NCI-H2196 (cell line): ENCODE data around the gene CIAO3.
"Not testable (repeated sequence)": the region's sequence is repeated elsewhere in the genome, so short reads cannot be mapped to it uniquely, and the experiment has no call there.

Experiments
- DNase-seq: peaks from one replicate; lab custom pipeline; 2025; ENCODE audit not compliant: unreplicated experiment; lab: John Stamatoyannopoulos, UW

The CIAO3 gene

DNA sequence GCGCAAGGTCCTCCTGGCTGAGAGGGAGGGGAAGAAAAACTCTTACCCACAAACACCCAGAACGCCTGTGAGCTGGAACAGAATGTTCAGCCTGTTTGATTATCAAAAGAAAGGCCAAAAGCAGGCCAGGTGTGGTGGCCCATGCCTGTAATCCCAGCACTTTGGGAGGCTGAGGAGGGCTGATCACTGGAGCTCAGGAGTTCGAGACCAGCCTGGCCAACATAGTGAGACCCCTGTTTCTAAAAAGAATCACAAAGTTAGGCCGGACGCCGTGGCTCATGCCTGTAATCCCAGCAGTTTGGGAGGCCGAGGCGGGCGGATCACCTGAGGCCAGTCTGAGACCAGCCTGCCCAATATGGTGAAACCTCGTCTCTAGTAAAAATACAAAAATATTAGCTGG is 35.5 kb upstream of the CIAO3 start:
- not testable (repeated sequence) for DNase-seq

DNA sequence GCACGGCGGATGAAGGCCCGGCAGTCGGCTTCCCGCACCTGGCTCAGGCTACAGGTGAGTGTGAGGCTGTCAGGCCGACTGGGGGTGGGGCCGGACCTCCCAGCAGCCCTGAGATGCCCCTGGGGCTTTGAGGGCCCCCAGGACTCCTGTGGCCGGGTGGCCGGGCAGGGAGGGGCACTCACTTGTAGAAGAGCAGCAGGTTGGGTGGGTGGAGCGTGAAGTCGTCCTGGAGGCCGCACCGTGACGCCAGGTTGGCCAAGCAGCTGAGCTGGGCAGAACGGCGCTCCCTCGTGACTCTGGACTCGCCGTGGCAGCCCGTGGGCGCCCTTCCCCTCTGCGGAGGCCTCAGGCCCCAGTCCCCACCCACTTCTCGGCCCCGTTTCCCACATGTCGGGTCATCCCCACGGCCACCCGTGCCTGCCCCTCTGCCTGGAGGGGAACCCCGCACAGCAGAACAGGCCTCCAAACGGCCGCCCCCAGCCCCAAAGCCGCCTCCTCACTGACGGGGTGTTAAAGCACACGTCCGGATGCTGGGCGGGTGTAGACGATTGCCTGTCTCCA is 34.5 kb upstream of the CIAO3 start:
- no peak for DNase-seq

DNA sequence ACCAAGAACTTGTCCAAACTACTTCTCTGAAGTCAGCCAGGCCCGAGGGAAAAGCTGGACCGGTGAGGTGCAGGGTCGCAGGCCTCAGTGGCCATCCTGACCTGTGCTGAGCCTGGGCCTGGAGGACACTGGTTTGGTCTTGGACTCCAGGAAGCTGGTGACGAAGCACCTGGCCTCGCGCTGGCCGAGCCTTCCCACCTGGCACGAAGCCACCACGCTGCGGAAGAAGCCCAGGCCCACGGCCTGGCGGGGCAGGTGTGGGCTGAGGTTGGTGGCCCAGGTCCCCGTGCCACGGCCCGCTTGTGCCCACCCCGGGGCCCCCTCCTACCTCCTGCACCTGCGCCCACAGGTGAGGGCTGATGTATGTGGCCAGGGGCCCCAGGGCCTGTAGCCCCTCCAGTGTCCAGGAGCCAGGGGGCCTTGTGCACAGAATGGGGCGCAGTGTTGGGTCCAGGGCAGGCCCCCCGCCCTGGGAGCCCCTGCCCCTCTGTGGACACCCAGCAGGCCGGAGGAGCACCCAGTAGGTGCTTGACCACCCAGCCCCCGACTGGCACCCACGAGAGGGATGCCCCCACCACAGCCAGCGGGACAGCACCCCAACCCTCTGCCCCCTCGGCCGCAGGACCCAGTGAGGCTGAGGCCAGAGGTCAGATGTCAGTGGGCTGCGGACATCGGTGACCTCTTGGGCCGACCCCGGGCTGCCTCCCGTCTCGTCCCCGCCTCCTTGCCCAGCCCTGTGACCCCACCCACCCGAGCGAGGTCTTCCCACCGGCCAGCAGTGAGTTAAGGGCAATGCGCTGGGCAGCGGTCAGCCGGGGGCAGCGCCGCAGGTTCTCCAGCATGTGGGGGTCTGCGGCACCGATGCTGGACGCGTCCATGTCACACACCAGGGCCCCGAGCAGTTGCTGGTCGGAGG is 33.5 kb upstream of the CIAO3 start:
- peak; percentile 28 for DNase-seq

DNA sequence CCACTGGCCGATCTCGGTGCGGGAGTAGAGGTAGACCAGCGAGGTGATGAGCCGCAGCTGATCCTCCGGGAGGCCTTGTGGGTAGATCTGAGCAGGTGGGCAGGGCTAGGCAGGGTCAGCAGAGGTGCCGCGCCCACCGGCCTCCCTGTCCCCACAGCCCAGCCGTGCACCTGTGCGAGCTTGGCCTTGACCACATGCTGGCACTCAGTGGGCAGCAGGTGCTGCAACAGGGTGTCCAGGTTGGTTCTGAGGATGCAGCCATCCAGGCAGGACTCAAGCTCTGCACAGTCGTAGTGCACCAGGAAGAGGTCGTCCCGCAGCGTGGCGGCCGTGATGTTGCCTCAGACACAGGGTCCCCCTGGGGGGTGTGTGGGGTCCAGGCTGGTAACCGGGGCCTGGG is 32.2 kb upstream of the CIAO3 start:
- DNase-seq: no peak

DNA sequence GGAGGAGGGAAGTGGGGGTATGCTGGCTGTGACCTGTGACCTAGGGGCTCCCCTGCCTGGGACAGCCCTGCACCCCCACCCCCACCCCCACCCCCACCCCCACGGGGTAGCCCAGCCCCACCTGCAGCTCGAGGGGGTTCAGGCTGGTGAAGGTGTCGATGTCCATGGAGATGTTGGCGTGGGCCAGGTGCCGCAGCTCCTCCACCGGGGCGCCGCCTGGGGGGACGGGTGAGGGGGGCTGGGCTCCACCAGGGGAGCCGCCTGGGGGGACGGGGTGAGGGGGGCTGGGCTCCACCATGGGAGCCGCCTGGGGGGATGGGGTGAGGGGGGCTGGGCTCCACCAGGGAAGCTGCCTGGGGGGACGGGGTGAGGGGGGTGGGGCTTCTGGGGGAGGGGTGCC is 29.6 kb upstream of the CIAO3 start:
- no peak for DNase-seq

DNA sequence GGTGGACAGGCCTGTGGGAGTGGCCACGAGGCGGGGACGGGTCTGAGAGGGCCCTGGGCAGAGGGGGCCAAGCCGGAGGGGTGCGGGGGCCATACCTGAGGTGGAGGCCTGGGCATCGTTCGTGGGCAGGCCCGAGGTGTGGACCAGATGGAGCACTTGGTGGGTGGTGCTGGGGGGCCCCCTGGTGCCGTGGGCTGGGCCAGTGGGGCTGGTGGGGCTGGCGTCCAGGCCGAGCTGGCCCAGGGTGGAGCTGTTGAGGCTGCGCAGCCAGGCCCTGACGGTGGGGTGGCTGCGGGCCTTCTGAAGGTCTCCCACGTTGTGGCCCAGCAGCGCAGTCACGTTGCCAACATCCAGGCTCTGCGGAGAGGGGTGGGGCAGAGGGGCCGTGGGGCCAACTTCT is 29.1 kb upstream of the CIAO3 start:
- no peak for DNase-seq

DNA sequence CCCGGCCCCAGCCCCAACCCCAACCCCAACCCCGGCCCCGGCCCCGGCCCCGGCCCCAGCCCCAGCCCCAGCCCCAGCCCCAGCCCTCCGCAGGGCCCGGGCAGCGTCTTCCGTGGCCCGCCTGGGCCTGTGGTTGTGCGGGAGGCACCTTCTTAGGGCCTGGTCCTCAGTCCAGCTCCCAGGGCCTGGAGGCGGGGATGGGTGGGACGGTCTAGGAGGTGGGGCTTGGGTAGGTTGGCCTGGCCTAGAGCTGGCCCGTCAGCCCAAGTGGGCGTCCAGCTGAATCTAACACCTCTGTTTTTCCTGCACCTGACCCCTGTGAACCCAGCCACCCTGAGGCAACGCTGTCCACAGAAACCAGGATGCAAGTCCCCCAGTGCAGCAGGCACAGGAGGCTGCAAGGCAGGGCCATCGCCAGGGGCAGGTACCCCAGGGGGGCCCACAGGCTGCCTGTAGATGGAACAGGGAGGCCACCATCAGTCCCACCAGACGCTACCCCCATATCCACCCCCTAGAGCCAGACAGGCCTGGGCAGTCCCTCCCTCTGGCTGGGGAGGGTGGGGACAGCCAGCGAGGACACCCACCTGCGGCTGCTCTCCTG is 28.5 kb upstream of the CIAO3 start:
- DNase-seq: no peak

DNA sequence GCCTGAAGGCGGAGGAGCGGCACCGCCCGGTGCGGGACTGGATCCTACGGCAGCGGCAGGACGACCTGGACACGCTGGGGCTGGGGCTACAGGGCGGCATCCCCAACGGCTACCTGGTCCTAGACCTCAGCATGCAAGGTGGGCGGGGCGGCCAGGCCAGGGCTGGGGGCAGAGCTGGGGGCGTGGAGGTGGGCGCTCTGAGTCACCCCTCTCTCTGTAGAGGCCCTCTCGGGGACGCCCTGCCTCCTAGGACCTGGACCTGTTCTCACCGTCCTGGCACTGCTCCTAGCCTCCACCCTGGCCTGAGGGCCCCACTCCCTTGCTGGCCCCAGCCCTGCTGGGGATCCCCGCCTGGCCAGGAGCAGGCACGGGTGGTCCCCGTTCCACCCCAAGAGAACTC is 27.6 kb upstream of the CIAO3 start:
- no peak for DNase-seq

DNA sequence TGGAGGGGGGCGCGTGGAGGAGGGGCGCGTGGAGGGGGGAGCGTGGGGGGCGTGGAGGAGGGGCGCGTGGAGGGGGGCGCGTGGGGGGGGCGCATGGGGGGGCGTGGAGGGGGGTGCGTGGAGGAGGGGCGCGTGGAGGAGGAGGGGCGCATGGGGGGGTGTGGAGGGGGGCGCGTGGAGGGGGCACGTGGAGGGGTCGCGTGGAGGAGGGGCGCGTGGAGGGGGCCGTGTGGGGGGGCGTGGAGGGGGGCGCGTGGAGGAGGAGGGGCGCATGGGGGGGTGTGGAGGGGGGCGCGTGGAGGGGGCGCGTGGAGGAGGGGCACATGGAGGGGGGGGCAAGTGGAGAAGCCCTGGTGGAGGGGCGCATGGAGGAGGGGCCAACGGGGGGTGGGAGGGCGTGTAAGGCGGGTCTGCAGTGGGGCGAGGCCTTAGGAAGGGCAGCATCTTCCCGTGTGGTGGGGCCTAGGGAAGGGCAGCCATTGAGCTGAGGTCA is 27.0 kb upstream of the CIAO3 start:
- no peak for DNase-seq

DNA sequence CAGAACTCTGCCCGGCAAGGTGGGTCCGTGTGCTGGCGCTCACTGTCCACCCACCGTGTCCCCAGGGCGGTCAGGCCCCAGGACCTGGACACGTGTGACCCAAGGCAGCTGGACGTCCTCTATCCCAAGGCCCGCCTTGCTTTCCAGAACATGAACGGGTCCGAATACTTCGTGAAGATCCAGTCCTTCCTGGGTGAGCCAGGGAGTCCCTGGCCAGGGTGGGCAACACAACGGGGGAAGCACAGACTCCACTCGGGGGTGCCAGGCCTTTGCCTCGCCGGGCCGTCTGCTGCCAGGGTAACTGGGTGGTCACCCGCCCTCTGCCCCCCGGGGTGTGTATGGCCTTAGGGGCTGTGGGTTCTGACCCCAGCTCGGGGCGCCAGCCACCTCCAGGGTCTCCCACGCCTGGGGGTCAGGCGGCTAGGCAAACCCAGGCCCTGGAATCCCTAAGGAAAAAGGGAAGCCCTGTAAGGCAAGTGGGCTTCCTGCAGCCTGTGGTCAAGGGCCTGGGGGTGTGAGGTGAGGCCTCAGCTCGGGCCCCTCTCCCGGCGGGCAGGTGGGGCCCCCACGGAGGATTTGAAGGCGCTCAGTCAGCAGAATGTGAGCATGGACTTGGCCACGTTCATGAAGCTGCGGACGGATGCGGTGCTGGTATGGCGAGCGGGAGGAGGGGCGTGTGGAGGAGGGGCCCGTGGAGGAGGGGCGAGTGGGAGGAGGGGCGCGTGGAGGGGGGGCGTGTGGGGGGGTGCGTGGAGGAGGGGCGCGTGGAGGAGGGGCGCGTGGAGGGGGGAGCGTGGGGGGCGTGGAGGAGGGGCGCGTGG is 26.2 kb upstream of the CIAO3 start:
- no peak for DNase-seq

DNA sequence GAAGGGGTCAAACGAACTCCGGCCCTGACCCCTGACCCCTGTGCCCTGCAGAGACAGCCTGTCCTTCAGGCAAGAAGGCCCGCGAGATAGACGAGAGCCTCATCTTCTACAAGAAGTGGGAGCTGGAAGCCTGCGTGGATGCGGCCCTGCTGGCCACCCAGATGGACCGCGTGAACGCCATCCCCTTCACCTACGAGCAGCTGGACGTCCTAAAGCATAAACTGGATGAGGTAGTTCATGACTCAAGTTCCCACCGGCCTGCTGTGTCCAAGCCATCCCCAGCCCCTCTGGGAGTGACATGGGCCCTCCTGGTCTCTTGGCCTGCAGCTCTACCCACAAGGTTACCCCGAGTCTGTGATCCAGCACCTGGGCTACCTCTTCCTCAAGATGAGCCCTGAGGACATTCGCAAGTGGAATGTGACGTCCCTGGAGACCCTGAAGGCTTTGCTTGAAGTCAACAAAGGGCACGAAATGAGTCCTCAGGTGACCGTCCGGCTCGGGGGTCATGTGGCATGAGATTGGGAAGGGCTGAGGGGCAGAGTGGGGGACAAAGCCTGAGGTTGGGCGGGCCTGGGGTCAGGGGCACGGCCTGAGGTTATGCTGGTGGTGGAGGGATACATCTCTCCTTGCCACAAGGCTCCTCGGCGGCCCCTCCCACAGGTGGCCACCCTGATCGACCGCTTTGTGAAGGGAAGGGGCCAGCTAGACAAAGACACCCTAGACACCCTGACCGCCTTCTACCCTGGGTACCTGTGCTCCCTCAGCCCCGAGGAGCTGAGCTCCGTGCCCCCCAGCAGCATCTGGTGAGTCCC is 25.4 kb upstream of the CIAO3 start:
- no peak for DNase-seq

DNA sequence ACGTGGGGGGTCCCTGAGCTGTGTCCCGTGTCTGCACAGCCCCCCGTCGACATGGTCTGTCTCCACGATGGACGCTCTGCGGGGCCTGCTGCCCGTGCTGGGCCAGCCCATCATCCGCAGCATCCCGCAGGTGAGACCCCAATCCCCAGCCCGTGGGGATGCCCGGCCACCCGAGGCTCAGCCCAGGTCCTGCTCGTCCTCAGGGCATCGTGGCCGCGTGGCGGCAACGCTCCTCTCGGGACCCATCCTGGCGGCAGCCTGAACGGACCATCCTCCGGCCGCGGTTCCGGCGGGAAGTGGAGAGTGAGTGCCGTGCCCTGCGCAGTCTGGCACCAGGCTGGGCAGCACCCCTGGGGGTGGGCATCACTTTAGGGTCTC is 24.7 kb upstream of the CIAO3 start:
- no peak for DNase-seq

DNA sequence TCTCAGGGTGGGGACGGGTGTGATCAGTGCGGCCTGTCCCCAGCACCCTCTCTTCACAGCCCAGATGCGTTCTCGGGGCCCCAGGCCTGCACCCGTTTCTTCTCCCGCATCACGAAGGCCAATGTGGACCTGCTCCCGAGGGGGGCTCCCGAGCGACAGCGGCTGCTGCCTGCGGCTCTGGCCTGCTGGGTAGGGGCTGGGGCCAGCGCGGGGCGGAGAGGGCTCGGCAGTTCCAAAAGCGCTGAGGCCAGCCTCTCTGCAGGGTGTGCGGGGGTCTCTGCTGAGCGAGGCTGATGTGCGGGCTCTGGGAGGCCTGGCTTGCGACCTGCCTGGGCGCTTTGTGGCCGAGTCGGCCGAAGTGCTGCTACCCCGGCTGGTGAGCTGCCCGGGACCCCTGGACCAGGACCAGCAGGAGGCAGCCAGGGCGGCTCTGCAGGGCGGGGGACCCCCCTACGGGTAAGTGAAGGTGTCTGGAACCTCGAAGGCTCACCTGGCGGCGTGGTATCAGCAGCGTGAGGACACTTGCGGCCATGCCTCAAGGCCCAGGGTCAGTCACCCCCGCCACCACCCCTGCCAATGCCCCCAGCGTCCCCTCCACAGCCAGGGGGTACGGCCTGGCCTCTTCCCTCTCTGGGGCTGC is 24.2 kb upstream of the CIAO3 start:
- DNase-seq: no peak

DNA sequence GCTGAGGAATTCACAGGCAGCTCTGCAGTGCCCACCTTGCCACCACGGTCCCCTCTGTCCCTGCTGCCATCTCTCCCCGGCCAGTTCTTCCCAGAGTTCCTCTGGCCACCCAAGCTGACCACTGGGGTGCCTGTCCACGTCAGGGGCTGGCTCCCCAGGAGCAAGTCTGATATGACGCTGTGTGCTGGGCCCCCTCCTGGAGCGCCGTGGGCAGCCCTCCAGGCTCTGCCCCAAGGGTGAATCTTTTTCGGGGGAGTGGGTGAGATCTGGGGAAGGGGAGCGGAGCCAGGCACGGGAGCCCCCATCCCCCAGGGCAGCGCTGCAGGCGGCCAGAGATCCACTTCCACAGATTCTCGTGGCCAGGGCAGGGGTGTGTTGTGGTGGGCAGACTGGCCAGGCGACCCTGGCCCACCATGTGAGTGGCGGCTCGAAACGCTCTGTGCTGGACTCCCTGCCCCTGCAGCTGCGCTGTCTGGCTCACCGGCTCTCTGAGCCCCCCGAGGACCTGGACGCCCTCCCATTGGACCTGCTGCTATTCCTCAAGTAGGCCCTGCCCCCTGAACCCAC is 23.5 kb upstream of the CIAO3 start:
- DNase-seq: no peak

DNA sequence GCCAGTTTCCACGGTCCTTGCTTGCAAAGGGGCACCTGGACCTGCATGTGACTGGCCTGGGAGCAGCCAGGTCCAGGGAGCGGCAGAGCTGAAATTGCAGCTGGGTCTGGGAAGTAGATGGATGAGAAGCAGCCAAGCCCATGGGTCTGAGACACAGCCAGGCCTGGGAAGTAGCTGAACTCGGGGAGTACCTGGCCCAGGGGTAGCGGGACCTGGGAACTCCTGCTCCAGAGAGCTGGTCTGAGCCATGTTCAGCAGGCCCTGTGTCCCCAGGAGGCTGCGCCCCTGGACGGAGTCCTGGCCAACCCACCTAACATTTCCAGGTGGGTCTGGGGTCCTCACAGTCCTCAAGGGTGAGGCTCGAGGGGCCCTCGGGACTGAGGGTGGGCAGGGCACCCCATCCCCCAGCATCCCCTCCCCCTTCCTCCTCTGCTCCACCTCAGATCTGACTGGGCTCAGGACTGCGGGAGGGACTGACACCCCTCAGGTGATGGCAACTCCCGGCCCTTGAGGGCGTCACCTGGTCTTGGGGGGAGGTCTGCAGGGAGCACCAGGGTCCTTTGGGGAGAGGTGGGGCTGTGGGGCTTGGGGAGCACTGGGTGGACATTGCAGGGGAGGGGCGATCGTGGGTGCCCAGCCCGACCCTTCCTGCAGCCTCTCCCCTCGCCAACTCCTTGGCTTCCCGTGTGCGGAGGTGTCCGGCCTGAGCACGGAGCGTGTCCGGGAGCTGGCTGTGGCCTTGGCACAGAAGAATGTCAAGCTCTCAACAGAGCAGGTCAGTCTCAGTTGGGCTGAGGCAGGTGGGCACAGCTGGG is 22.8 kb upstream of the CIAO3 start:
- DNase-seq: no peak

DNA sequence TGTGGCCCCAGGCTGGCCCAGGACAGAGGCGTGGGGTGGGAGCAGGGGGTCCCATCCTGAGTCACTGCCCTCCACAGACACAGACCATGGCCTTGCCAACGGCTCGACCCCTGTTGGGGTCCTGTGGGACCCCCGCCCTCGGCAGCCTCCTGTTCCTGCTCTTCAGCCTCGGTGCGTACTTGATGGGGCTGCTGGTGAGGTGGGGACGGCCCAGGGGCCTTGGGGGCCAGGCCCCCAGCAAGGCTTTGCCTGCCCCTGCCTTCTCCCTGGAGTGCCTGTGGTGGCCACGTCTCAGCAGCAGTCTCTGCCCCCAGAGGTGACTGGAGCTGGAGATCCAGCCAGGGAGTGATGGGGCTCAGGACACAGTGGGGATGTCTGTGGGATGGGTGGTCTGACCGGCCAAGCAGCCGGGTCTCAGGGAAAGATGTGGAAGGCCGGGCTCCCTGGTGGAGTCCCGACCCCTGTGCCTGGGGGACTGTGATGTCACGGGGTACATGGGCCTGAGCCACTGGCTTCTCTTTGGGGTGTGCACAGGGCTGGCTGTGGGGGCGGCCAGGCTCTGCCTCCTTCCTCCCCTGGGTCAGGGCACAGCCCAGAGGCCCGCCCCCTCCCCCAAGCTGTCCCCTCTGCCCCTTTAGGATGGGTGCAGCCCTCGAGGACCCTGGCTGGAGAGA is 21.9 kb upstream of the CIAO3 start:
- DNase-seq: no peak

DNA sequence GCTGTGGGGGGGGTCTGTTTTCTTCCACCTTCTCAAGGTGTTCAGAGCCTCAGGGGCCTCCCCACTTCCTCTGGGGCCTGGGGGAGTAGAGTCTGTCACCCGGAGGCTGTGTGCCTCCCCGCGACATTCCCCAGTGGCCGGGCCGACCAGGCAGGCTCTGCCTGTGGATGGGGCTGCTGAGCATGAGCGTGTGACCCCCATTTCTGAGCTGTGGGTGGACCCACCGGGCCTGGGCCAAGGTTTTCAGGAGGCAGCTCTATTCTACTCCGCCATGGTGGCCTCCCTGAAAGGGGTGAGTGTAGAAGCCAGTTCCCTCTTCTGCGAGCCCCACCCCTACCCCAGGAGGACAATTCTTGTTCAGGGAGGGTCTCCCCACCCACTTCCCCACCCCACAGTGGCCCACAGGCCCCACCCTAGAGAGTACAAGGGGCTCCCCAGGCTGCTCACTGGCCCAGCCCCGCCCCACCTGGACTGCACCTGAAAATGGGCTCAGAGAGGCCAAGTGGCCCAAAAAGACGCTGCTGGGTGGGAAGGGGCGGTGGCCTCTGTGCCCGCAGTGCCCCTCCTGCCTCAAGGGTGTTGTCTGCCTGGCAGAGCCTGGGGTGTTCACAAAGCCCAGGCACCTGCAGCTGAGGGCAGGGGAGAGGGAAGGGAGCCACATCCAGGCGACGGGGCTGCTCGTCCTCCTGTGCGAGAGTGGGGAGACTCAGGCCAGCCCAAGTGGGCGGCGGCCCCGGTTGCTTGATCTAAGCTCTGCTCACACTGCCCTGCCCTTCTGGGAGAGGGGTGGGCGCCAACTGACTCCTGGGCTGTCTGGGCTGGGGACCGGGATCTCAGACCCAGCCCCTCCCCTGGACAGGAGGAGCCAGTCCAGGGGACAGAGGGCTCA is 21.1 kb upstream of the CIAO3 start:
- DNase-seq: no peak
